ENCODE results near the gene KRT13.

- no peak for TF ChIP-seq EP300 (conservative IDR thresholded peaks at IDR 0.05; ENCODE audit: poor library complexity, severe bottlenecking)
- TF ChIP-seq CTCF (IDR thresholded peaks at IDR 0.05; ENCODE audit: poor library complexity, severe bottlenecking), result no peak
Observed at GRCh38 chr17:41462705-41463104, 42.7 kb downstream of the KRT13 start.

Data from neural cell (in vitro differentiated cells).